H1 (cell line): ENCODE measurements around the gene POLR3F. TPM values are rescaled to one million over a fixed set of nuclear protein-coding genes. Genes with fewer than 3 reads are reported as not detected.

ENCODE experiments used
- GABPA ChIP-seq: IDR thresholded peaks from 2 replicates; pipeline ENCODE4 v1.6.1; 2011; ENCODE audit warnings: mild to moderate bottlenecking, low read length, moderate library complexity, borderline replicate concordance; ENCODE audit not compliant: insufficient read depth
- KDM4A ChIP-seq: IDR thresholded peaks from one replicate; pipeline ENCODE4 v1.7.1; 2012; ENCODE audit warnings: low read depth, mild to moderate bottlenecking, moderate library complexity, low read length, inconsistent platforms; ENCODE audit not compliant: severe bottlenecking
- NRF1 ChIP-seq: IDR thresholded peaks from 2 replicates; pipeline ENCODE4 v1.6.1; 2011; ENCODE audit warnings: mild to moderate bottlenecking, low read depth, low read length, improper control_type of control experiment
- TCF12 ChIP-seq: IDR thresholded peaks from 2 replicates; pipeline ENCODE4 v1.6.1; 2011; ENCODE audit warnings: low read depth, mild to moderate bottlenecking, low read length
- ZNF274 ChIP-seq: IDR thresholded peaks from 2 replicates; pipeline ENCODE4 v1.7.0; 2012; ENCODE audit warnings: low read length, borderline replicate concordance; ENCODE audit errors: extremely low read depth
- polyA plus RNA-seq, 7 experiments: library from polyadenylated mRNA; depleted of rRNA in 3 of 7; stranded (reverse) in 5 of 7; unstranded in 2 of 7; fragments of >200 nt in 5 of 7; fragments of 200-250 nt in 2 of 7; gene quantifications; 1 replicate in 5 of 7; 2 replicates in 1 of 7; 4 replicates in 1 of 7; pipeline versions ENCODE4 v1.2.1 to v1.2.3, GENCODE V29; 2011 to 2013; ENCODE audit warnings: missing spikeins in 2 of 7, mixed read lengths in 2 of 7
- total RNA-seq: library from RNA; stranded (reverse); fragmentation: NEBNext Ultra II Directional; extraction: Animal tissue kit (Norgen Biotek cat#: 25700); gene quantifications from 2 replicates; pipeline ENCODE4 v1.2.1, GENCODE V29; 2021

POLR3F gene
- total and polyA plus RNA-seq, 2 of the 8 experiments (the other 6 are each of a cell fraction or from before 2014, with no cell fraction given) = 5.7 to 14.0 TPM

DNA sequence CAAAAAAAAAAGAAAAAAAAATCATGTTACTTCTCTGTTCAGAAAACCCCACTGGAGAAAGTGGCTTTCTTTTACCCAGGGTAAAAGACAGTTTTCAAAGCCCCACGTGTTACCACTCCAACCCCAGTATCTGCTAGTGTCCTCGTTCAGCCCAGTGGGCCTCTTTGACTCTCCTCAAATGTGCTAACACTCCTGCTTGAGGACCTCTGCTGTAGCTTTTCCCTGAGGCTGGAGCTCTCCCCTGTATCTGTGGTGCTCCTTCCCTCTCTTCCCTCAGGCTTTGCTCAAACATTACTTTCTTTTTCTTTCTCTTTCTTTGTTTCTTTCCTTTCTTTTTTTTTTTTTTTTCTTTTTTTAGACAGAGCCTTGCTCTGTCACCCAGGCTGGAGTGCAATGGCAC lies 55.9 kb downstream of the POLR3F start (continued):
- no peak for TF ChIP-seq KDM4A
- TF ChIP-seq TCF12 = no peak
- TF ChIP-seq ZNF274 = no peak
- no peak for TF ChIP-seq GABPA
- no peak for TF ChIP-seq NRF1
- TF ChIP-seq, all 59 proteins: peak for 0
